Sigmoid colon (tissue), 4 donors: Measurements from ENCODE around the gene DENND4A.
A peak's percentile ranks its signal among the peaks of the same experiment; 100 is the strongest.

Experiments used
- EP300 ChIP-seq, 4 donors: sonication (generic); formaldehyde crosslinking; IDR thresholded peaks; one replicate each; pipeline ENCODE4 v1.6.1; 2017; ENCODE audit warnings: antibody characterized with exemption in 4 of 4
- POLR2A ChIP-seq, 2 donors: fragments of 450-650 bp; IDR thresholded peaks; one replicate each; pipeline ENCODE4 v1.6.1; 2016; ENCODE audit warnings: antibody characterized with exemption in 2 of 2, mild to moderate bottlenecking in 2 of 2, moderate library complexity in 2 of 2
- POLR2AphosphoS5 ChIP-seq, 4 donors: sonication (generic); formaldehyde crosslinking; IDR thresholded peaks; one replicate each; pipeline ENCODE4 v1.6.1; 2017; ENCODE audit warnings: antibody characterized with exemption in 4 of 4
- TF ChIP-seq, protein P1 (sequence below), 4 experiments: fragments of 450-650 bp in 3 of 4; fragments of 200-600 bp in 1 of 4; IDR thresholded peaks; one replicate each; pipeline ENCODE4 v1.5.1; 2016 to 2019; ENCODE audit warnings: antibody characterized with exemption in 4 of 4, mild to moderate bottlenecking in 3 of 4, moderate library complexity in 2 of 4

DNA sequence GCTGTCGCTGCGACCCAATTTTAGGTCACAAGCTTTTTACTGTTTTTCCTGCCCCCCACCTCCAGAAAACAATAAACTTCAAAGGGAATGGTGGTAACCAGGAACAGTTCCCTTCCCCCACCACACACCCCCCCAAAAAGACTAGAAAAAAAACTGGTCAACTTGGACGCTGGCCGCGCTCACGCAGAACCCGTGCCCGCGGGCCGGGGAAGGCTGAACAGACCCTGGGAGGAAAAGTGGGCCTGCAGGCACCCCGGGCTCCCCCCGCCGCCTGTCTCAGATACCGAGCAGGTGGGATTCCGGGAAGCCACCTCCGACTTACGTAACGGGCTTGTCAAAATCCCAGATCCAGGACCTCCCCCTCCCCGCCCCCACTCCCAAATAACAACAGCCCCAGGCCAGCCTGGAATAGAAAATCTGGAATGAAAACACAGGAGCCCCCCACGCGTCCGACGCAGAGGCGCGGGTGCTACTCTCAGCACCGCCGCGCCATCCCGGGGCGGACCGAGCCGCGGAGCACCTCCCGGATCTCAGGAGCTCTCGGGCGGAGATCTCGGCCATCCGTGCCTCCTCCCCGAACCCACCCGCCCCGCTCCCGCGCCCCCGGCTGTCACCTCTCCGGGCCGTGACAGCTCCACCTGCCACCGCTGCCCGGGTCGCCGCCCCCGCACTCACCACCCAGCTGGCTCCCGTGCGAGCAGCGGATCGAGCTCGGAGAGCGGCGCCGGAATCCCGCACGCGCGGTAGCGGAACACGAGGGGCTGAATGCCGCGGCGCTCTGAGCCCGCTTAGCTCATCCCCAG lies 557 bp downstream of the DENND4A start:
- TF ChIP-seq, protein P1, sequence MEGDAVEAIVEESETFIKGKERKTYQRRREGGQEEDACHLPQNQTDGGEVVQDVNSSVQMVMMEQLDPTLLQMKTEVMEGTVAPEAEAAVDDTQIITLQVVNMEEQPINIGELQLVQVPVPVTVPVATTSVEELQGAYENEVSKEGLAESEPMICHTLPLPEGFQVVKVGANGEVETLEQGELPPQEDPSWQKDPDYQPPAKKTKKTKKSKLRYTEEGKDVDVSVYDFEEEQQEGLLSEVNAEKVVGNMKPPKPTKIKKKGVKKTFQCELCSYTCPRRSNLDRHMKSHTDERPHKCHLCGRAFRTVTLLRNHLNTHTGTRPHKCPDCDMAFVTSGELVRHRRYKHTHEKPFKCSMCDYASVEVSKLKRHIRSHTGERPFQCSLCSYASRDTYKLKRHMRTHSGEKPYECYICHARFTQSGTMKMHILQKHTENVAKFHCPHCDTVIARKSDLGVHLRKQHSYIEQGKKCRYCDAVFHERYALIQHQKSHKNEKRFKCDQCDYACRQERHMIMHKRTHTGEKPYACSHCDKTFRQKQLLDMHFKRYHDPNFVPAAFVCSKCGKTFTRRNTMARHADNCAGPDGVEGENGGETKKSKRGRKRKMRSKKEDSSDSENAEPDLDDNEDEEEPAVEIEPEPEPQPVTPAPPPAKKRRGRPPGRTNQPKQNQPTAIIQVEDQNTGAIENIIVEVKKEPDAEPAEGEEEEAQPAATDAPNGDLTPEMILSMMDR (IDR thresholded peaks at IDR 0.05): no peak
- TF ChIP-seq POLR2A (IDR thresholded peaks at IDR 0.05): peak in 1 of 2 donors; percentile 11
- peak in 1 of 4 donors; percentile 61 for TF ChIP-seq POLR2AphosphoS5 (IDR thresholded peaks at IDR 0.05)
- TF ChIP-seq EP300 (IDR thresholded peaks at IDR 0.05): peak in 2 of 4 donors; percentile 3 to 30
